Measurements from ENCODE around the gene CGAS.
"Not testable (repeated sequence)": the region's sequence is repeated elsewhere in the genome, so short reads cannot be mapped to it uniquely, and the experiment has no call there.

The CGAS gene

DNA sequence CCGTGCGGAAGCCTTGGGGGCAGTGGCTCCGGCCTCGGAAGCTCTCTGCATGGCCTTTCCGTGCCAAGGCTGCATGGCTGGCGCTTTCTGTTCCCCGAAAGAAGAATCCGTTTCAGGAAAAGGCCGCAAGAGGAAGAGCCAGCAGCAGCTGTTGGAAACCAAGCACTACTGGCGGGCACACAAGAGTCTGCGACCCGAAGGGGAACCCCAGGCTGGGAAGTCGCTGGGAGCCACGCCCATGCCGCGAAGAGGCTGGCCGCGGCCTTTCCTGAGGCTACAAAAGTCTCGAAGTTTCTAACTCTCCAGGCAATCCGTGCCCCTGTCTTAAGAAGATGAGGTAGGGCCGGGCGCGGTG is at the start of gene CGAS:
TSS of gene CGAS (minus strand) at position 191 of the 355 bp plus-strand sequence. CDS start at position 75, 116 bp downstream.
- DNase-seq (ENCODE audit: low read depth in 2 of 2): peak; percentile 57 to 73

DNA sequence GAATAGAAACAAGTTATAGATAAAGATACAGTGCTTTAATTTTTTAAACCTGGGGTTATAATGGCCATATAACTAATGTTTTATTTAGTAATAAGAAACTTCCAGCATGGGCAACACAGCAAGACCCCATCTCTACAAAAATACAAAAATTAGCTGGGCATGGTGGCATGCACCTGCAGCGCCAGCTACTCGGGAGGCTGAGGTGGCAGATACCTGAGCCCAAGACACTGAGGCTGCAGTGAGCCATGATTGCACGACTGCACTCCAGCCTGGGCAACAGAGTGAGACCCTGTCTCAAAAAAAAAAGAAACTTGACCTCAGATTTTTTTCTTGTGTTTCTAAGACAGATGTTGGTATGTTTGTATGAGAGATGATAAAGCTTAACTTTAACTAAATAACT is 45.8 kb upstream of the CGAS start:
- no peak for DNase-seq (ENCODE audit: low read depth in 2 of 2)

DNA sequence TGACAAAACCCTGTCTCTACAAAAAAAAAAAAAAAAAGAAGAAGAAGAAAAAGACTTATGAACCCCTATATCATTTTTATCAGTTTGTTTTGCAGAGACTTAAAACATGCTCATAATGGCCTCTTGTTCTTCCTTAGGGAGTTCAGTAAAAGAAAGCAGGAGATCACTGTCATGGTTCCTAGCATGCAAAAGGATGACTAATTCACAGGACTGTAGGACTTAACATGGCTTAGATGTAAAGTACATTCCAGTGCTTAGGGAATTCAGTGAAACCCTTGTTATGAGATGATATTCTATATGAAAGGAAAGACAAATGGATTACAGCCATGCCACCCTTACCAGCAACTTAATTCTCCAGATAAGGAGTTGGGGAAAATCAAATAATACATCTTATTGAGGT is 39.3 kb upstream of the CGAS start:
- DNase-seq (ENCODE audit: low read depth in 2 of 2): no peak

DNA sequence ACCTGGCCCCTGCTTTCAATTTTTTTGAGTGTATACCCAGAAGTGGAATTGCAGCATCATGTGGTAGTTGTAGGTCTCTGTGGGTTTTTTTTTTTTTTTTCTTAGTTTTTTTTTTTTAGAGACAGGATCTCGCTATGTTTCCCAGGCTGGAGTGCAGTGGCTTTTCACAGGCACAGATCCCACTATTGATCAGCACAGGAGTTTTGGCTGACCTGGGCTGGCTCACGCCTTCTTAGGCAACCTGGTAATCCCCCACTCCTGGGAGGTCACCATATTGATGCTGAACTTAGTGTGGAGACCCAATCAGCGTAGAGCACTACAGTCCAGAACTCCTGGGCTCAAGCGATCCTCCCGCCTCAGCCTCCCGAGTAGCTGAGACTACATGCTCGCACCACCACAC is 35.4 kb upstream of the CGAS start:
- no peak for DNase-seq (ENCODE audit: low read depth in 2 of 2)

DNA sequence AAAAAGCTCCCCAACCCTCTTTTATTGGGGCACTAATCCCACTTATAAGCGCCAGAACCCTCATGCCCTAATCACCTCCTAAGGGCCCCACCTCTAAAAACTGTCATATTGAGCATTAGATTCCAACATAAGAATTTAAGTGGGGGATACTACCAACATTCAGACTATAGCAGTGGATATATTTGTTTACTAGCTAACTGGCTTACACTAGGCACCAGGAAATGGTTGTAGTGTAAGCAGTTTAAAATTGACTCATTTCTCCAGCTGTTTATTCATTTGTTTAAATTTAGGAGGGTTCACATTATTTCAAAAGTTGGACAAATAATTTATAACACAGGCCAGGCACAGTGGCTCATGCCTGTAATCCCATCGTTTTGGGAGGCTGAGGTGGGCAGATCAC is 32.3 kb upstream of the CGAS start:
- DNase-seq (ENCODE audit: low read depth in 2 of 2): no peak

DNA sequence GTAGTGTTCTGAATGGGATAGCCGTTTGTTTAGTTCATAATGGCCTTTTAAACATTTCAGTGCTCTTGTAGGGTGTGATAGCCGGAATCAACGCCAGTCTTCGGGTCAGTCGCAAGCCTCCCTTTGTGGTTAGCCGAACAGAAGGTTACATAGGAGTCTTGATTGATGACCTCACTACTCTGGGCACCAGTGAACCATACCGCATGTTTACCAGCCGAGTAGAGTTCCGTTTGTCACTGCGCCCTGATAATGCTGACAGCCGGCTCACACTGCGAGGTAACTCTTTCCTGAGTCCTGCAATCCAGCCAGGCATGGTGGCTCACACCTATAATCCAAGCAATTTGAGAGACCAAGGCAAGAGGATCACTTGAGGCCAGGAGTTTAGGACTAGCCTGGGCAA is 29.9 kb upstream of the CGAS start:
- DNase-seq (ENCODE audit: low read depth in 2 of 2): no peak

DNA sequence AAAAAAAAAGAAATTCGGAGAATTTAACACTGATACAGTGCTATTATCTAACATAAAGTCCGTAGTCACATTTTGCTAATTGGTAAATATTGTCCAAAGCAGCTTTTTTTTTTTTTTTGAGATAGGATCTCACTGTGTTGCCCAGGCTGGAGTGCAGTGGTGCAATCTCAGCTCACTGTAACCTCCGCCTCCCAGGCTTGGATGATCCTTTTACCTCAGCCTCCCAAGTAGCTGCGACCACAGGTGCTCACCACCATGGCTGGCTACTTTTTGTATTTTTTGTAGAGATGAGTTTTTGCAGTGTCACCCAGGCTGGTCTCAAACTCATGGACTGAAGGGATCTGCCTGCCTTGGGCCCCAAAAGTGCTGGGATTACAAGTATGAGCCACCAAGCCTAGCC is 25.3 kb upstream of the CGAS start:
- DNase-seq (ENCODE audit: low read depth in 2 of 2): no peak

DNA sequence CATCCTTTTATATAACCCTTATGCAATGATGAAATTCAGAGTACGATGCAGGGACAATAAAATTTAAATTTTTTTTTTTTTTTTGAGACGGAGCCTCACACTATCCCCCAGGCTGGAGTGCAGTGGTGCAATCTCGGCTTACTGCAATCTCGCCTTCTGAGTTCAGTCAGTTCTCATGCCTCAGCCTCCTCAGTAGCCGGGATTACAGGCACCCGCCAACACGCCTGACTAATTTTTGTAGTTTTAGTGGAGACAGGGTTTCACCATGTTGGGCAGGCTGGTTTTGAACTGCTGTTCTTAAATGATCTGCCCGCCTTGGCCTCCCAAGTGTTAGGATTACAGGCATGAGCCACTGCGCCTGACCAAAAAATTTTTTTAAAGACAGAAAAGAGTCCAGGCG is 24.6 kb upstream of the CGAS start:
- DNase-seq (ENCODE audit: low read depth in 2 of 2): no peak

DNA sequence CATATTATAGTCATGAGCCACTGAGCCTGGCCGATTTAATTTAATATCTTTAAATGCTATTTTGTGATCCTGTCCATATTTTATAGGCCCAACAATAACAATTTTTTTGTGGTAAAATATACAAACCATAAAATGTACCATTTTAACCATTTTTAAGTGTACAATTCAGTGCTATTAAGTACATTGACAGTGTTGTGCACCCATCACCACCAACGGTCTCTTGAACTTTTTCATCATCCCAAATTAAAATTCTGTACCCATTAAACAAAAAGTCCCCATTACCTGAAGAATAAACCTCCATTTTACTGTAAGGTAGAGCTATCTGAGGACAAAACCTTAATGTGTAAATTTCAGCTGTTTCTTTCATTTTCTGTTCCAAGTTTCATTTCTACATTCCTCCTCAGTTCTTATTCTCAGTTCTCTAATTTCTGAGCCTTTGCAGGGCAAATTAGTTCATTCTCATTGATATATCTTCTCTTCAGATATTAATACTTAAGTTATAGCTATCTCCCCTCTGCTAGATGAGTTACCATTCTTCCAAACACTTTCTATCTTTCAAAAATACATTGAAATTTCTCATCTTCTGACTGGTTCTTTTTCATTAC is 19.7 kb upstream of the CGAS start:
- DNase-seq (ENCODE audit: low read depth in 2 of 2): no peak

DNA sequence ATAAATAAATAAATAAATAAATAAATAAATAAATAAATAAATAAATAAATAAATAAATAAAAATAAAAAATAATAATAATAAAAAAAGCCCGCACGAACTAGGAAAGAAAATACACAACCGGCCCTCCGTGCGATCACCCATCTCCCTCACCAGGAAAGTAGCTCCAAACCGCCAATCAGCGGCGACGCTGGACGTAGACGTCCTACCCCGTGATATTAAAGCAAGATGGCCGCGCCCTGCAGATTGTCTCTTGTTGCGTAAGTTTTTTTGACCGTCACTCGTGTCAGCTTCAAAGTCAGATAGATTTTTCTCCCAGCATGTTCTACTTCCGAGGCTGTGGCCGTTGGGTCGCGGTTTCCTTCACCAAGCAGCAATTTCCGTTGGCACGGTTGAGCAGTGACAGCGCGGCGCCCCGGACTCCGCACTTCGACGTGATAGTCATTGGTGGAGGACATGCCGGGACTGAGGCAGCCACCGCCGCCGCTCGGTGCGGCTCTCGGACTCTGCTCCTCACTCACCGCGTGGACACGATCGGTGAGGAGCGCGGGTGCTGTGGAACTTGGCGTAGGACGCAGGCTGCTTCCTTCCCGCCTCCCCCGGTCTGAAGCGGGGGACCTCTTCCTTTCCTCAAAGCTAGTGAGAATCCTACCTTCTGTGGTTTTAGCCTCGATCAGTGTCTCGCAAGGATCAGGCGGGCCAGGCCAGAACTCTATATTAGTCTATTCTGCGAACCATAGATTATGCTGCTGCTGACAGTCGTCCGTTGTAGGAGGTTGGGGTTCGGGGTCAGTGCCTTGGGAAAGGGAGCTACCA is 9.6 kb upstream of the CGAS start, which contains the start of gene MTO1:
TSS of gene MTO1 (plus strand) at position 201 of the 814 bp plus-strand sequence. CDS start at position 319, 118 bp downstream.
- peak; percentile 60 to 71 for DNase-seq (ENCODE audit: low read depth in 2 of 2)

DNA sequence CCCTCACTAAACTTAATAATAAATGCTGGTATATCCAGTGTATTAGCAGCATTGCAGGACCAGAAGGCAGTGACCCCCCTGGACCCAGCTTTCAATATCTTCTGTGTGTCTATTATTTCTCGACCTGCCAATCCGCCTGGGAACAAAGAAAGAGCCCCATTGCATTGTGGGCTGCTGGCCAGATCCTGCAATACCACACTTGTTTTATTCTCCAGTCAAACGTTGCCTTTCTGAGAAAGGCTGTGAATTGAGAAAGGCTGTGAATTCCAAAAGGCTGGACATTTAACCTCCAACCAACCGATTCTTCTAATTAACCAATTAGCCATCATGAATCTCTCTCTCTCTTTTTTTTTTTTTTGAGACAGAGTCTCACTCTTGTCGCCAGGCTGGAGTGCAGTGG is 8.0 kb upstream of the CGAS start:
- DNase-seq (ENCODE audit: low read depth in 2 of 2): no peak

DNA sequence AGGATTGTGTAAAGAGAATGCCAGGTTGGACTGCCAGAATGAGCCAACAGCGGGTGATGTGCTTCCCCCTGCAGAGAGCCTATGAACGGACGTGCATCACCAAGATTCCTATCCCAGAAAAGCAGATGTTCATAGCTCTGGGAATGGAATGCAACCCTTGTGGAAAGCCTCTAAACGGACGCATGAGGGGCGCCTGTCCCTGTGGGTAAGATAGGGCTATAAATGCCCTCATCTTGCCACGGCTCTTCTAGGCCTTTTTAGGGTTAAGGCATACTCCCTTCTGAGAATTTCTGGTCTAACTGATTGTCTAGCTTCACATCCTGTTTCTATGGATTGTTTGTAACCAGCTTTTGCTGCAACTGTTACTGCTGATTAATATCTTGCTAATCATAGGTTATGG is 7.4 kb upstream of the CGAS start:
- DNase-seq (ENCODE audit: low read depth in 2 of 2): not testable (repeated sequence)

DNA sequence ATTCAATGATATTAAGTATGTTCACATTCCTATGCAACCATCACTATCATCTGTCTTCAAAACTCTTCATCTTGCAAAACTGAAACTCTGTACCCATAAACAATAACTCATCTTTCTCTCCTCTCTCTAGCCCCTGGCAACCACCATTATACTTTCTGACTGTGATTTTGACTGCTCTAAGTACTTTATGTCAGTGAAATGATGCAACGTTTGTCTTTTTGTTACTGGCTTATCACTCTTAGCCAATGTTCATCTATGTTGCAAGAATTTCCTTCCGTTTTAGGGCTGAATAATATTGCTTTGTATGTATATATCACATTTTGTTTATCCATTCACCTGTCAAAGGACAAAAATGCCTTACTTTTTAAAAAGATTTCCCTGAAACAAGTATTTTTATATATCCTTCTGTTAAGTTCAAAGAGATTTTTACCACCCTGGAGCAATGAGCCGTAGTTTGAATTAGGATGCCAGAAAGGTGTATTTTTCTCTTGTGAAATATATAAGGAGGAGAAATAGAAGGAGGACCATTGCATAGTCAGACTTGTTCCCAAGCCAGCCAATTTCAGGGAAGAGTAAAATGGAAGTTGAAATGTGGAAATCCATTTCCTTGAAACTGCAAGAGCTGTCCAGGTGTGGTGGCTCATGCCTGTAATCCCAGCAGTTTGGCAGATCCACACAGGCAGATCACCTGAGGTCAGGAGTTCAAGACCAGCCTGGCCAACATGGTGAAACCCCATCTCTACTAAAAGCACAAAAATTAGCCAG is 4.0 kb upstream of the CGAS start:
- no peak for DNase-seq (ENCODE audit: low read depth in 2 of 2)

DNA sequence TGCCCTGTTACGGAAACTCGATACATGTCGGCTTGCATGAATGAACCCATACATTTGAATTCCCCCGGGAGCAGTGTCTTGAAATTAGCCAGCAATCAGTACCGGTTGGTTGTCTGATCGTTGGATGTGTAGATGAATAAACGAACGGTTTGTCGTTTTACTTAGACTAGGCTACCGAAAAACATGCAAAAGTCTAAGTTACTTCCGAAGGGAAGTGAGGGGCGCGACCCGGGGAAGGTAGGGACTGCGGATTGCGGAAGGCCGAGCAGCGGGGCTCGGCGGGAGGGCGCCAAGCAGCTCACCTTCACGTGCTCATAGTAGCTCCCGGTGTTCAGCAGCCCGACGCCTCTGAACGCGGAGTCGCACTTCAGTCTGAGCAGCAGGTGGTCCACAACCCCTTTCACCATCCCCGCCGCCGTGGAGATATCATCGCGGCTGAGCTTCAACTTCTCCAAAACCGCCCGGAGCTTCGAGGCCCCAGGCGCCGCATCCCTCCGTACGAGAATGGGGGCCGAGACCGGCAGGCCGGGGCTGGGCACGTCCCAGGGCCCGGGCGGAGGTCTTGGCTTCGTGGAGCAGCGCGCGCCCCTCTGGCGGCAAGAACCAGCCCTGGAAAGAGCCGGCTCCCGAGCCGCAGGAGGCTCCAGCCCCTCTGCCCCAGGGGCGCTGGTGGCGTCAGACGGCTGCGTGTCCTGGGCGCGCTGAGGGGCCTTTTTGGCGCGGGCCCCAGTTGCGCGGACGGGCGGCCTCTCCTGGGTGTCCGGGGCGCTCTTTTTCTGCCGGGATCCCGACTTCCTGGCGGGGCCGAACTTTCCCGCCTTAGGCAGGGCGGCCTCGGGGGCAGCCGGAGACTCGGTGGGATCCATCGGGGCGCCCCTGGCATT is 632 bp downstream of the CGAS start:
- peak; percentile 10 to 14 for DNase-seq (ENCODE audit: low read depth in 2 of 2)

DNA sequence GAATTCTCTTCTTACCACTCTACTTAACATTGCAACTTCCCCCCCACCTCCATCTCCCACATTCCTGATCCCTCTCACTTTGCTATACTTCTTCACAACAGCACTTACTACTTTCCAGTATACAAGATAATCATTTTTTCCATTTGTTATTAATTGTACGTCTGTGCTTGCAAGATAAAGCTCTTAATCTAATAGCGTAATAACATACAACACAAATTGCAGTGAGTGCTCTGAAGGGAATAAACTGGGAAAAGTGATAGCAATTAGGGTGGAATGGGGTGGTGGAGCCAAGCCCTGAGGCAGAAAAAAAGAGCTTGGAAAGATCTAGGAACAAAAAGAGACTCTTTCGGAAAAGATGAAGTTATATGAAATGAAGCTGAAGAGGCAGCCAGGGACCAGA is 8.5 kb downstream of the CGAS start:
- no peak for DNase-seq (ENCODE audit: low read depth in 2 of 2)

DNA sequence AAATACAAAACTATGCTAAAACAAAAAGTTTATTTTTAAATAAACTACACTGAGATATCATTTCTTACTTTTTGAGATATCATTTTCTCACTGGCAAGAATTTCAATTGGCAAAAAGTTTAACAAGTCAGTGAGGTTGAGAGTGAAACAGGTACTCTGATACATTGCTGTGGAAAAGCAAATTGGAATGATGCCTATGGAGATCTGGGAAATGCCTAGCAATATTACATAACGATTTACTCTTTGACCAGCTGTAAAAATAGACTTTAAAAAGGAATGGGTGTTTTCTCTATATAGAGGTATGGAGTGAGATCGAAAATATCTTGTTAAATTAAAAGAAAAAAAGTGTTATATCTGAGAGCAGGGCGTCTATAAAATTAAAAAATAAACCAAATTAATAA is 16.9 kb downstream of the CGAS start:
- DNase-seq (ENCODE audit: low read depth in 2 of 2): no peak

DNA sequence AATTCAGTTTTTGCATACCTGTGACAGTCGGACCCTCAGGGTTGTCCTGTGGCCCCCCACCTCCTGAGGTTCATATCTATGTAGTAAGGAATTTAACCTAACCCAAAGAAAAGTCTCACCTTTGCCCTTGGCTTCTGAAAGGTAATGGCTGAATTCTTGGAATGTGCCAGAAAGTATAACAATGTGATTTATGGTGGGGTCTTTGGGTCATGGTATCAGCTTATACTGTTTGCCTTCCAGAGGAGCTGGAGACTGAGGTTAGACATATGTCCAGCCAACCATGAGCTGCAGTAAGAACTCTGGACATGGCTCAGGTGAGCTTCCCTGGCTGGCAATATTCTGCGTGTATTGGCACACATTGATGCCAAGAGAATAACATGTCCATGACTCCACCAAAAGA is 30.6 kb downstream of the CGAS start:
- DNase-seq (ENCODE audit: low read depth in 2 of 2): no peak

DNA sequence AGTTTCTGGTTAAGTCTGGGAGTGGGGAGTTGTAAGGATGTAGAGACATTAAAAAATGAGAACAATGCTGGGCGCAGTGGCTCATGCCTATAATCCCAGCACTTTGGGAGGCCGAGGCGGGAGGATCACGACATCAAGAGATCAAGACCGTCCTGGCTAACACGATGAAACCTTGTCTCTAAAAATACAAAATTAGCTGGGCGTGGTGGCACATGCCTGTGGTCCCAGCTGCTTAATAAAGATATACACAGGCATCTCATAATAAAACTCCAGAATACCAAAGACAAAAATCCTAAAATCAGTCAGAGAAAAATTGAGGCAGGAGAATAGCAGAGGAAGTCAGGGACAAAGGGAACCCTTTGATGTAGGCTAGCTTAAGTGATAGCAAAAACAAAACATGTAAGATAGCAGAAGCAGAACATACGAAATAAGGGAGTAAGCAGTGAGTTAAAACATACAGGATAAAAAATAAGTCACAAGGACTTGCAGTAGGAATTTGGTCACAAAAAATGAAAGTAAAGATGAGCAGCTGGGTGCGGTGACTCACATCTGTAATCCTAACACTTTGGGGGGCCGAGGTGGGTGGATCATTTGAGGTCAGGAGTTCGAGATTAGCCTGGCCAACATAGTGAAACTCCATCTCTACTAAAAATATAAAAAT is 33.9 kb downstream of the CGAS start:
- no peak for DNase-seq (ENCODE audit: low read depth in 2 of 2)

DNA sequence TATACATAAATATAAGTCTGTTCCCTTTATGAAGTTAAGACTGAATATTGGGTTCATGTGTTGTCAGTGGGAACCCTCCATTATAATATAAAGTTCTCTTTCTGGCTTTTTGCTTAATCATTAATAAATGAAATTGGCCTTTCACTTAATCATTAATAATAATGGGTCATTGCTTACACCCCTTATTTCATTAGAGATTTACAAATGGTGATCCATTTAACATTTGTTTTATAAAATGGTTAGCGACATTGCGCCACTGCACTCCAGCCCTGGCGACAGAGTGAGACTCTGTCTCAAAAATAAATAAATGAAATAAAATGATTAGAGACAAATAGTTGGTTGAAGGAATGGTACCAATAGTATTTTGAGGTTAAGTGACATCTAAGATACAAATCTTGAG is 39.0 kb downstream of the CGAS start:
- no peak for DNase-seq (ENCODE audit: low read depth in 2 of 2)

DNA sequence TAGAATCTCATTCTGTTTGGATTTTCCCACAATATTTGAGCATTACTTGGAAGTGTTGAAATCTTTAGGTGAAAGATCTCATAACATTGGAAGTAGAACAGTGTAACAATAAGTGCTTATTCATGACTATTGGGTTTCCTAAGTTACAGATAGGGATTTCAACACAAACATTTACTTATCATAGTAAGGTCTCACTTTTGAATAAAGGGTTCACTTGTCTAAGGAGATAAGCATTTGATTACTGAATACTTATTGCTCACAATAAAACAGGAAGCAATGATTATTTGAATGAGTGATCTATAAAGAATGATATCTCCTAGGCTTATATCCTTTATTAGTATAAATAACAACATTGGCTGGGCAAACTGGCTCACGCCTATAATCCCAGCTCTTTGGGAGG is 42.7 kb downstream of the CGAS start:
- DNase-seq (ENCODE audit: low read depth in 2 of 2): no peak

DNA sequence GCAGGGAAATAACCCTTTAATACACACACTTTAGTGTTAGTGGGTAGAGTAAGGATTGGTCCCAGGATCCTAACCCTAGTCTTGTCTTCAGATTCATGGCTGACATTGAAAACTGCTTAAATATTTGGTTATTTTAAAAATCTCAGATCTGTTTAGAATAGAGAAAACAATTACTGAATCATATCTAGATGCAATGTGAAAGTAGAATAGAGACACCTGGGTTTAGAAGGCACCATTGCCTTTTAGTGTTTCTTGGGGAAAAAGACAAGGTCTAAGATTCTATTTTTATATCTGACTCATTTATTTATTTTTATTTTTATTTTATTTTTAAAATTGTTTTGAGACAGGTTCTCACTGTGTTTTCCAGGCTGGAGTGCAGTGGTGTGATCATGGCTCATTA is 51.4 kb downstream of the CGAS start:
- no peak for DNase-seq (ENCODE audit: low read depth in 2 of 2)

Measured in activated CD4-positive, alpha-beta T cell treated with anti-CD3 and anti-CD28 coated beads for 24 hours (primary cell).